ENCODE measurements around the gene NKIRAS1. TPM values are rescaled to one million over a fixed set of nuclear protein-coding genes. Genes with fewer than 3 reads are reported as not detected.

The NKIRAS1 gene
- total RNA-seq, 4 donors from 2014 or later = 3.2 to 13.8 (median 8.9) TPM

GRCh38 chr3:23888617-23889228 is 28.1 kb downstream of the NKIRAS1 start:
- WGBS, 2 donors (ENCODE audit: low coverage in 1 of 2) = 52 to 62% methylated on average over 3 of the region's 3 CpGs
- no peaks in the 10 kb centered on the region for H3K27me3 ChIP-seq

GRCh38 chr3:23886311-23886710 is 30.5 kb downstream of the NKIRAS1 start:
- intact Hi-C loops (cut with DNase I; ENCODE audit: low total_unique reads) = no loop called here
- 90 to 98% methylated on average over 3 of the region's 3 CpGs for WGBS, 2 donors (ENCODE audit: low coverage in 1 of 2)
- H3K27me3 ChIP-seq = no peaks in the 10 kb centered on the region
- H3K4me3 ChIP-seq = no peak overlapping the region
- in situ Hi-C loops (cut with MboI; ENCODE audit: low pct_ligation_motif_present in 1 of 4, low pct_unique_long_range_greater_than_20kb in 1 of 4, low sequenced_read_pairs in 3 of 4) = loop anchor here in 3 of 4 donors (25.0 kb wide), 2 partner anchors 351 to 801 kb away; no protein-coding TSS in a partner anchor
- no peaks in the 10 kb centered on the region for H3K36me3 ChIP-seq
- H3K27ac ChIP-seq = no peak overlapping the region
- no peaks in the 10 kb centered on the region for H3K4me1 ChIP-seq
- no peaks in the 10 kb centered on the region for H3K9me3 ChIP-seq
- no peak for TF ChIP-seq POLR2AphosphoS5 (IDR thresholded peaks at IDR 0.05)
- TF ChIP-seq, protein P1, sequence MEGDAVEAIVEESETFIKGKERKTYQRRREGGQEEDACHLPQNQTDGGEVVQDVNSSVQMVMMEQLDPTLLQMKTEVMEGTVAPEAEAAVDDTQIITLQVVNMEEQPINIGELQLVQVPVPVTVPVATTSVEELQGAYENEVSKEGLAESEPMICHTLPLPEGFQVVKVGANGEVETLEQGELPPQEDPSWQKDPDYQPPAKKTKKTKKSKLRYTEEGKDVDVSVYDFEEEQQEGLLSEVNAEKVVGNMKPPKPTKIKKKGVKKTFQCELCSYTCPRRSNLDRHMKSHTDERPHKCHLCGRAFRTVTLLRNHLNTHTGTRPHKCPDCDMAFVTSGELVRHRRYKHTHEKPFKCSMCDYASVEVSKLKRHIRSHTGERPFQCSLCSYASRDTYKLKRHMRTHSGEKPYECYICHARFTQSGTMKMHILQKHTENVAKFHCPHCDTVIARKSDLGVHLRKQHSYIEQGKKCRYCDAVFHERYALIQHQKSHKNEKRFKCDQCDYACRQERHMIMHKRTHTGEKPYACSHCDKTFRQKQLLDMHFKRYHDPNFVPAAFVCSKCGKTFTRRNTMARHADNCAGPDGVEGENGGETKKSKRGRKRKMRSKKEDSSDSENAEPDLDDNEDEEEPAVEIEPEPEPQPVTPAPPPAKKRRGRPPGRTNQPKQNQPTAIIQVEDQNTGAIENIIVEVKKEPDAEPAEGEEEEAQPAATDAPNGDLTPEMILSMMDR (IDR thresholded peaks at IDR 0.05) = no peak
- no peak for TF ChIP-seq POLR2A (IDR thresholded peaks at IDR 0.05)
- no peak for TF ChIP-seq EP300 (IDR thresholded peaks at IDR 0.05; ENCODE audit: low read depth)
- no peak for DNase-seq

More at GRCh38 chr3:23888617-23889228, 28.1 kb downstream of the NKIRAS1 start:
- Histone ChIP-seq H3K4me3 (no peak overlapping the region), H3K9me3 (no peaks in the 10 kb centered on the region), H3K36me3 (no peaks in the 10 kb centered on the region), H3K27ac (no peak overlapping the region), H3K4me1 (no peaks in the 10 kb centered on the region)
- intact Hi-C loops (cut with DNase I; ENCODE audit: low total_unique reads) = no loop called here
- DNase-seq = no peak
- TF ChIP-seq, protein P1 (IDR thresholded peaks at IDR 0.05) = peak; percentile 70 to 92 (median 88)
- TF ChIP-seq POLR2A (IDR thresholded peaks at IDR 0.05) = no peak
- in situ Hi-C loops (cut with MboI; ENCODE audit: low pct_ligation_motif_present in 1 of 4, low pct_unique_long_range_greater_than_20kb in 1 of 4, low sequenced_read_pairs in 3 of 4) = loop anchor here in 3 of 4 donors (25.0 kb wide), 2 partner anchors 349 to 799 kb away; no protein-coding TSS in a partner anchor

DNA sequence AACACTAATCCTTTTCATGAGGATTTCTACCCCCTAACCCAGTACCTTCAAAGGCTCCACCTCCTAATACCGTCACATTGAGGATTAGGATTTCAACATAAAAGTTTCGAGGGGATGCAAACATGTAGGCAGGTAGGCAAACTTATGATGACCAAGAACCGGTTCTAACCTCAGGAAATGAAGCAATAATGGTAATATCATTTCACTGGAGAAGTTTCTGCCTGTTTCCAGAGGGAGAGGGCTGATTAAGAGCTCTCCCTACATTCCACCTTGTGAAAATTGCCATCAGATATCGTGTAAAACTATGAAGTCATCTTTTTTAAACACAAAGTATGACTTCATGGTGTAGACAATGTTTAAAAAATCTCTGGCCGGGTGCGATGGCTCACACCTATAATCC is 31.6 kb downstream of the NKIRAS1 start:
- Histone ChIP-seq H3K36me3 (no peaks in the 10 kb centered on the region), H3K9me3 (no peaks in the 10 kb centered on the region), H3K27ac (no peak overlapping the region), H3K27me3 (no peaks in the 10 kb centered on the region), H3K4me3 (no peak overlapping the region), H3K4me1 (peaks cover 0 to 7% (median 2%) of the 10 kb centered on the region in 4 donors)
- no peak for DNase-seq
- intact Hi-C loops (cut with DNase I; ENCODE audit: low total_unique reads) = no loop called here
- TF ChIP-seq, protein P1 (IDR thresholded peaks at IDR 0.05) = no peak
- TF ChIP-seq POLR2A (IDR thresholded peaks at IDR 0.05) = no peak
- no peak for TF ChIP-seq EP300 (IDR thresholded peaks at IDR 0.05; ENCODE audit: low read depth)
- no peak for TF ChIP-seq POLR2AphosphoS5 (IDR thresholded peaks at IDR 0.05)
- in situ Hi-C loops (cut with MboI; ENCODE audit: low pct_ligation_motif_present in 1 of 4, low pct_unique_long_range_greater_than_20kb in 1 of 4, low sequenced_read_pairs in 3 of 4) = loop anchor here in 3 of 4 donors (25.0 kb wide), 2 partner anchors 352 to 802 kb away; no protein-coding TSS in a partner anchor
- 92 to 96% methylated on average over 3 to 6 of the region's 6 CpGs for WGBS, 2 donors (ENCODE audit: low coverage in 1 of 2)

DNA sequence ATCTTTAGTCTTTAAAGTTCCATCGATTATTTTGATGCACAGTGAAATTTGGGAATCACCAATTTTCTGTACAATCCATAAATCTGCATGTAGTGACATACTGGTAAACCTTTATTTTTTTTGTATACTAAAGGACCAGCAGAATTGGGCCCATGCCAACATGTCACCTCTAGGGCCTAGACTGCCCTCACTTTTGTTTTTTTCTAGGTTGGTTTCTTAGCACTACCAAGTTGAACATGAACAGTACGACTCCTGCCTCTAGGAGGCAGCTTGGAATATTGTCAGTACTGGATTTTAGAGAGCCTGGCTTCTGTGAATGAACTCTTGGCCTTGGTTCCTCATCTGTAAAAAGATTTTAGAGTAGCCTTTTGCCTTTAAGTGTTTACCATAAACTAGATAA is 32.3 kb downstream of the NKIRAS1 start:
- Histone ChIP-seq H3K4me3 (no peak overlapping the region), H3K9me3 (no peaks in the 10 kb centered on the region), H3K36me3 (no peaks in the 10 kb centered on the region), H3K27ac (no peak overlapping the region), H3K4me1 (peaks cover 0 to 7% (median 2%) of the 10 kb centered on the region in 4 donors), H3K27me3 (no peaks in the 10 kb centered on the region)
- in situ Hi-C loops (cut with MboI; ENCODE audit: low pct_ligation_motif_present in 1 of 4, low pct_unique_long_range_greater_than_20kb in 1 of 4, low sequenced_read_pairs in 3 of 4) (loop anchor here in 3 of 4 donors (25.0 kb wide), 2 partner anchors 353 to 803 kb away; no protein-coding TSS in a partner anchor), intact Hi-C loops (cut with DNase I; ENCODE audit: low total_unique reads) (no loop called here)
- WGBS, 2 donors (ENCODE audit: low coverage in 1 of 2) = 91 to 93% methylated on average over 2 of the region's 2 CpGs
- TF ChIP-seq, protein P1 (IDR thresholded peaks at IDR 0.05) = peak in 2 of 5 experiments; percentile 7 to 20
- TF ChIP-seq POLR2A (IDR thresholded peaks at IDR 0.05) = no peak
- DNase-seq = no peak

All from transverse colon (tissue), 4 donors.